H9 (cell line): ENCODE results near the gene FGD6. TPM values are rescaled to one million over a fixed set of nuclear protein-coding genes. Genes with fewer than 3 reads are reported as not detected.

ENCODE experiments used
- DNase-seq: peaks from one replicate; pipeline ENCODE4 v3.0.0-alpha.2; 2017
- H2AFZ ChIP-seq: one replicate; pipeline ENCODE4 v1.6.1; 2013; ENCODE audit warnings: mild to moderate bottlenecking, low read length, control low read depth, moderate library complexity
- H2AK5ac ChIP-seq: 2 replicates; pipeline ENCODE4 v1.6.1; 2013; ENCODE audit warnings: low read length, control low read depth, mixed read lengths; ENCODE audit not compliant: insufficient read length
- H2BK120ac ChIP-seq: one replicate; pipeline ENCODE4 v1.6.1; 2013; ENCODE audit warnings: low read depth, mild to moderate bottlenecking, low read length, control low read depth, inconsistent platforms; ENCODE audit not compliant: poor library complexity, severe bottlenecking
- H2BK12ac ChIP-seq: 2 replicates; pipeline ENCODE4 v1.6.1; 2013; ENCODE audit warnings: low read length, control low read depth, mixed read lengths, low read depth; ENCODE audit not compliant: insufficient read length
- H2BK15ac ChIP-seq: 2 replicates; pipeline ENCODE4 v1.6.1; 2013; ENCODE audit warnings: low read depth, low read length, control low read depth
- H2BK20ac ChIP-seq: one replicate; pipeline ENCODE4 v1.6.1; 2013; ENCODE audit warnings: low read depth, mild to moderate bottlenecking, low read length, control low read depth, inconsistent platforms; ENCODE audit not compliant: poor library complexity, severe bottlenecking
- H2BK5ac ChIP-seq: 2 replicates; pipeline ENCODE4 v1.6.1; 2013; ENCODE audit warnings: low read length, control low read depth, mixed read lengths; ENCODE audit not compliant: insufficient read length
- H3K14ac ChIP-seq: 2 replicates; pipeline ENCODE4 v1.6.1; 2013; ENCODE audit warnings: low read length, control low read depth; ENCODE audit not compliant: insufficient read depth
- H3K18ac ChIP-seq: 2 replicates; pipeline ENCODE4 v1.6.1; 2013; ENCODE audit warnings: low read depth, mild to moderate bottlenecking, mixed read lengths, low read length, control low read depth; ENCODE audit not compliant: insufficient read length
- H3K23ac ChIP-seq: 2 replicates; pipeline ENCODE4 v1.6.1; 2013; ENCODE audit warnings: low read length, control low read depth, mixed read lengths, low read depth; ENCODE audit not compliant: insufficient read length
- H3K23me2 ChIP-seq: 2 replicates; pipeline ENCODE4 v1.6.1; 2013; ENCODE audit warnings: low read depth, mild to moderate bottlenecking, mixed read lengths, low read length, control low read depth; ENCODE audit not compliant: insufficient read length, poor library complexity, severe bottlenecking
- H3K27ac ChIP-seq: 2 replicates; pipeline ENCODE4 v1.5.1; 2013; ENCODE audit warnings: low read length, control low read depth, mixed read lengths, low read depth; ENCODE audit not compliant: insufficient read length
- H3K27me3 ChIP-seq: 2 replicates; pipeline ENCODE4 v1.6.1; 2013; ENCODE audit warnings: low read length, control low read depth, inconsistent platforms; ENCODE audit not compliant: insufficient read depth
- H3K4ac ChIP-seq: 2 replicates; pipeline ENCODE4 v1.6.1; 2013; ENCODE audit warnings: low read depth, mild to moderate bottlenecking, control low read depth, inconsistent platforms, low read length, moderate library complexity
- H3K4me1 ChIP-seq: 2 replicates; pipeline ENCODE4 v1.6.1; 2013; ENCODE audit warnings: low read length, control low read depth, inconsistent platforms; ENCODE audit not compliant: insufficient read depth
- H3K4me2 ChIP-seq: 2 replicates; pipeline ENCODE4 v1.6.1; 2013; ENCODE audit warnings: low read length, control low read depth, mixed read lengths; ENCODE audit not compliant: insufficient read length, insufficient read depth
- H3K56ac ChIP-seq: 2 replicates; pipeline ENCODE4 v1.6.1; 2013; ENCODE audit warnings: low read depth, mild to moderate bottlenecking, mixed read lengths, low read length, control low read depth; ENCODE audit not compliant: insufficient read length
- H3K79me1 ChIP-seq: 2 replicates; pipeline ENCODE4 v1.6.1; 2013; ENCODE audit warnings: low read depth, mild to moderate bottlenecking, moderate library complexity, low read length, control low read depth, inconsistent platforms; ENCODE audit not compliant: insufficient read depth, poor library complexity, severe bottlenecking
- H3K79me2 ChIP-seq: 2 replicates; pipeline ENCODE4 v1.6.1; 2013; ENCODE audit warnings: low read length, control low read depth, inconsistent platforms; ENCODE audit not compliant: insufficient read depth
- H3K9ac ChIP-seq: 2 replicates; pipeline ENCODE4 v1.6.1; 2013; ENCODE audit warnings: low read length, control low read depth, mixed read lengths; ENCODE audit not compliant: insufficient read length; ENCODE audit errors: extremely low read depth
- H3K9me3 ChIP-seq: one replicate; pipeline ENCODE4 v1.6.1; 2013; ENCODE audit warnings: low read depth, low read length, inconsistent platforms; ENCODE audit not compliant: control insufficient read depth
- H3T11ph ChIP-seq: one replicate; pipeline ENCODE4 v1.6.1; 2013; ENCODE audit warnings: mild to moderate bottlenecking, low read length, control low read depth, inconsistent platforms
- H4K20me1 ChIP-seq: one replicate; pipeline ENCODE4 v1.6.1; 2013; ENCODE audit not compliant: control insufficient read depth, insufficient read length, insufficient read depth
- H4K5ac ChIP-seq: 2 replicates; pipeline ENCODE4 v1.6.1; 2013; ENCODE audit warnings: low read depth, mild to moderate bottlenecking, mixed read lengths, low read length, control low read depth; ENCODE audit not compliant: insufficient read length
- H4K8ac ChIP-seq: replicated peaks from 2 replicates; pipeline ENCODE4 v1.6.1; 2013; ENCODE audit warnings: low read length, control low read depth, mixed read lengths, low read depth; ENCODE audit not compliant: insufficient read length
- H4K91ac ChIP-seq: 2 replicates; pipeline ENCODE4 v1.6.1; 2013; ENCODE audit warnings: low read depth, mild to moderate bottlenecking, moderate library complexity, mixed read lengths, low read length, control low read depth; ENCODE audit not compliant: insufficient read length
- H3K27ac Mint-ChIP-seq, 3 experiments: 2 replicates in 2 of 3; 3 replicates in 1 of 3; pipeline ENCODE4 v1.8.0; 2020 to 2021; ENCODE audit warnings: mixed read lengths in 3 of 3, mild to moderate bottlenecking in 1 of 3, moderate library complexity in 1 of 3
- H3K27me3 Mint-ChIP-seq: 2 replicates; pipeline ENCODE4 v1.8.0; 2021; ENCODE audit warnings: low read depth, mild to moderate bottlenecking, moderate library complexity, mixed read lengths
- H3K36me3 Mint-ChIP-seq, 3 experiments: 2 replicates in 2 of 3; 3 replicates in 1 of 3; pipeline ENCODE4 v1.8.0; 2020 to 2021; ENCODE audit warnings: low read depth in 3 of 3, mixed read lengths in 3 of 3; ENCODE audit not compliant: insufficient read depth in 1 of 3
- H3K4me1 Mint-ChIP-seq, 2 experiments: 2 replicates each; pipeline ENCODE4 v1.8.0; 2020; ENCODE audit warnings: mixed read lengths in 2 of 2
- H3K4me3 Mint-ChIP-seq, 2 experiments: 2 replicates in 1 of 2; 3 replicates in 1 of 2; pipeline ENCODE4 v1.8.0; 2020 to 2021; ENCODE audit warnings: mild to moderate bottlenecking in 2 of 2, mixed read lengths in 2 of 2, moderate library complexity in 1 of 2
- H3K9me3 Mint-ChIP-seq, 2 experiments: 2 replicates in 1 of 2; 3 replicates in 1 of 2; pipeline ENCODE4 v1.8.0; 2020; ENCODE audit warnings: mild to moderate bottlenecking in 2 of 2, mixed read lengths in 2 of 2, moderate library complexity in 1 of 2
- WGBS: extraction: QIAGEN DNeasy Blood & Tissue Kit; methylation state at CpG from one replicate; pipeline ENCODE4 v1.1.7; 2013; ENCODE audit warnings: missing lambda C conversion rate, low lambda C conversion rate, mixed read lengths; ENCODE audit not compliant: insufficient read length; ENCODE audit errors: extremely low coverage; 5-methylcytosine and 5-hydroxymethylcytosine counted together
- total RNA-seq: library from RNA; stranded (reverse); gene quantifications from 2 replicates; pipeline ENCODE4 v1.2.1, GENCODE V29; 2021
- TF ChIP-seq, protein P1 (sequence below): fragments of 200-600 bp; sonication (generic); conservative IDR thresholded peaks from 3 replicates; pipeline ENCODE4 v1.8.0; 2021; ENCODE audit warnings: antibody characterized with exemption, mild to moderate bottlenecking

FGD6 gene
- total RNA-seq, 1 experiment from 2014 or later: 39.5 TPM

DNA sequence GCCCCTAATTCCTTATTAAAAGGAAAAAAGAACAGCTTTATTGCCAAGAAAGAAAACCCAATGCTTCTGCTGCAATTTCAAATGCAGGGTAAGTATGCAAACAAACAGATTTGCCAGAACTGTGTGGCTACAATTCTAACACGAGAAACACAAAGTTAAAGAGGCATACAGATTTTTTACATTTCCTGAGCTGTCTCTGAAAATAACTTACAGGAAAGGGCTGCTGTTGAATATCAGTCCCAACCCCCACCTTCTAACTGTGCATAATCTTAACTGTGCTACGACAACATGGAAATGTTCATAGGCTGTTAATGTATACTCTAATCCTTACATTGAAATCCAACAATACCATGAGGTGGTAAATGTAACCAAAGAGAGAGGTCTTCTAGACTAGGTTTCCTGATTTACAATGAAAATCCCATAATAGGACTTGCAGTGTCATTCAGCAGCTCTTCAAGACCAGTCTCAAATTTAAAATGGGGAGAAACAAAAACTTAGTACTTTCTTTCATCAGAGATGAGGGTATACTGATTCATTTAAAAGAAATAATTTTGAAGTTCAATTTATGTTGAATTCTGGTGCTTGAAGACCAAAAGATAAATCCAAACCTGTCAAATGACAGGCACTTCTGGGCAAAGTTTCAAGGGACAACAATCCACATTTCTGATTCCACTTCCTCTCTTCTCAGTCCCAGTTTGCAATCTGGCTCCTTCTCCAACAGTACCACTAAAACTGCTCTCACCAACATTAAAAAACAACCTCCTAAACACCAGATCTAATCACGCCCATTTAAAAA lies 14.4 kb downstream of the FGD6 start:
- Histone ChIP-seq H3K9me3 (no peaks in the 10 kb centered on the region), H2BK120ac (peak overlapping the region; percentile 26), H3K9ac (no peak overlapping the region), H3K79me1 (no peaks in the 10 kb centered on the region), H3K23me2 (no peaks in the 10 kb centered on the region), H2BK20ac (no peak overlapping the region), H2BK5ac (no peak overlapping the region), H2BK15ac (no peak overlapping the region), H3K23ac (no peak overlapping the region), H3K14ac (no peak overlapping the region), H3K27me3 (no peaks in the 10 kb centered on the region), H4K8ac (no peak overlapping the region), H3K4me1 (peaks cover 26% of the 10 kb centered on the region), H3T11ph (no peak overlapping the region), H2AFZ (no peak overlapping the region), H3K27ac (no peak overlapping the region), H3K56ac (no peak overlapping the region), H3K4ac (no peak overlapping the region), H4K91ac (no peak overlapping the region), H3K18ac (no peak overlapping the region), H2BK12ac (no peak overlapping the region), H2AK5ac (no peak overlapping the region), H4K20me1 (no peaks in the 10 kb centered on the region), H4K5ac (no peak overlapping the region), H3K79me2 (peaks cover 2% of the 10 kb centered on the region; the same call in 1 of the 2 replicates), H3K4me2 (peak overlapping the region; percentile 21)
- TF ChIP-seq, protein P1, sequence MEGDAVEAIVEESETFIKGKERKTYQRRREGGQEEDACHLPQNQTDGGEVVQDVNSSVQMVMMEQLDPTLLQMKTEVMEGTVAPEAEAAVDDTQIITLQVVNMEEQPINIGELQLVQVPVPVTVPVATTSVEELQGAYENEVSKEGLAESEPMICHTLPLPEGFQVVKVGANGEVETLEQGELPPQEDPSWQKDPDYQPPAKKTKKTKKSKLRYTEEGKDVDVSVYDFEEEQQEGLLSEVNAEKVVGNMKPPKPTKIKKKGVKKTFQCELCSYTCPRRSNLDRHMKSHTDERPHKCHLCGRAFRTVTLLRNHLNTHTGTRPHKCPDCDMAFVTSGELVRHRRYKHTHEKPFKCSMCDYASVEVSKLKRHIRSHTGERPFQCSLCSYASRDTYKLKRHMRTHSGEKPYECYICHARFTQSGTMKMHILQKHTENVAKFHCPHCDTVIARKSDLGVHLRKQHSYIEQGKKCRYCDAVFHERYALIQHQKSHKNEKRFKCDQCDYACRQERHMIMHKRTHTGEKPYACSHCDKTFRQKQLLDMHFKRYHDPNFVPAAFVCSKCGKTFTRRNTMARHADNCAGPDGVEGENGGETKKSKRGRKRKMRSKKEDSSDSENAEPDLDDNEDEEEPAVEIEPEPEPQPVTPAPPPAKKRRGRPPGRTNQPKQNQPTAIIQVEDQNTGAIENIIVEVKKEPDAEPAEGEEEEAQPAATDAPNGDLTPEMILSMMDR: no peak
- H3K4me1 Mint-ChIP-seq: peaks cover 83 to 86% of the 10 kb centered on the region in 2 experiments
- H3K36me3 Mint-ChIP-seq: peaks cover 8 to 17% (median 13%) of the 10 kb centered on the region in 3 experiments; a peak in 4 of 7 replicates
- no CpG with 5 or more reads among the region's 3 CpGs for WGBS
- DNase-seq: no peak
- no peaks in the 10 kb centered on the region for H3K9me3 Mint-ChIP-seq
- H3K4me3 Mint-ChIP-seq: no peak overlapping the region
- peak overlapping the region; percentile 27 to 94 (median 85); a peak in 6 of 7 replicates for H3K27ac Mint-ChIP-seq
- H3K27me3 Mint-ChIP-seq: no peaks in the 10 kb centered on the region
